Measurements from ENCODE around the gene TULP4. TPM values are rescaled to one million over a fixed set of nuclear protein-coding genes. Genes with fewer than 3 reads are reported as not detected.

Gene TULP4
- total and polyA plus RNA-seq, 2 of the 8 experiments (the other 6 are each of a cell fraction or from before 2014, with no cell fraction given): 7.7 to 51.6 TPM

GRCh38 chr6:158448856-158449255, 136.6 kb downstream of the TULP4 start:
- Histone ChIP-seq H2AK5ac (ENCODE audit: low read depth, low read length) (no peak overlapping the region), H4K91ac (replicated peaks; ENCODE audit: insufficient read length, low read length) (no peak overlapping the region), H2BK120ac (replicated peaks; ENCODE audit: low read depth, low read length) (no peak overlapping the region), H3K9me3 (ENCODE audit: insufficient read depth in 2 of 2, low read depth in 1 of 2, low read length in 1 of 2) (no peaks in the 10 kb centered on the region; a peak in 1 of 4 replicates), H2BK15ac (ENCODE audit: low read length) (no peak overlapping the region), H2BK12ac (ENCODE audit: low read depth, low read length) (no peak overlapping the region), H3K27me3 (replicated peaks in 1 of 4; ENCODE audit: control insufficient read depth in 3 of 4, extremely low read depth in 1 of 4, insufficient read depth in 3 of 4, low read length in 3 of 4) (no peaks in the 10 kb centered on the region), H3K4ac (replicated peaks; ENCODE audit: insufficient read length, low read depth, low read length) (no peak overlapping the region), H3K23ac (ENCODE audit: insufficient read length) (no peak overlapping the region), H3K18ac (ENCODE audit: extremely low read depth, low read length) (no peak overlapping the region), H3K14ac (ENCODE audit: insufficient read length) (no peak overlapping the region), H3K56ac (replicated peaks; ENCODE audit: insufficient read length, low read depth, low read length) (no peak overlapping the region), H3K23me2 (ENCODE audit: low read depth, low read length) (no peaks in the 10 kb centered on the region), H3K36me3 (ENCODE audit: control insufficient read depth in 2 of 4, insufficient read depth in 4 of 4, low read length in 3 of 4) (peaks cover 0 to 10% (median 6%) of the 10 kb centered on the region in 4 experiments; a peak in 5 of 8 replicates), H2BK20ac (ENCODE audit: low read length) (no peak overlapping the region), H3K4me2 (ENCODE audit: insufficient read depth in 1 of 2, low read depth in 2 of 2, low read length in 2 of 2) (no peak overlapping the region), H4K20me1 (replicated peaks in 1 of 2; ENCODE audit: control insufficient read depth in 1 of 2, insufficient read depth in 2 of 2, low read length in 2 of 2) (peaks cover 0 to 1% of the 10 kb centered on the region in 2 experiments), H2AFZ (ENCODE audit: low read length) (no peak overlapping the region), H3K4me1 (replicated peaks in 1 of 4; ENCODE audit: control insufficient read depth in 3 of 4, insufficient read depth in 4 of 4, low read length in 3 of 4) (no peaks in the 10 kb centered on the region), H3K4me3 (ENCODE audit: extremely low read depth in 1 of 4, insufficient read depth in 2 of 4, low read depth in 3 of 4, low read length in 4 of 4) (no peak overlapping the region), H4K8ac (ENCODE audit: extremely low read depth, insufficient read depth, low read length) (no peak overlapping the region), H2BK5ac (ENCODE audit: low read depth, low read length) (no peak overlapping the region), H3K79me1 (ENCODE audit: low read depth, low read length) (no peaks in the 10 kb centered on the region), H3K27ac (ENCODE audit: low read depth, low read length) (no peak overlapping the region), H3K79me2 (ENCODE audit: control insufficient read depth in 1 of 2, insufficient read depth in 2 of 2, low read length in 2 of 2) (no peaks in the 10 kb centered on the region), H4K5ac (ENCODE audit: insufficient read length, low read depth, low read length) (no peak overlapping the region), H3K9ac (replicated peaks in 1 of 4; ENCODE audit: extremely low read depth in 1 of 4, low read depth in 3 of 4, low read length in 3 of 4) (no peak overlapping the region)
- DNase-seq (ENCODE audit: low read depth in 1 of 2, low spot score in 2 of 2) (no peak), FAIRE-seq (no peak)
- POLR2A ChIA-PET (ENCODE audit: partially characterized antibody): no interaction called here
- WGBS, 2 experiments (ENCODE audit: extremely low coverage in 1 of 2, insufficient coverage in 1 of 2, insufficient read length in 1 of 2, insufficient replicate concordance in 2 of 2, low coverage in 1 of 2, low lambda C conversion rate in 2 of 2, missing lambda C conversion rate in 1 of 2): 92% methylated on average over 14 of the region's 14 CpGs; no CpG with 5 or more reads in 1 of the 2 experiments
- no peak for TF ChIP-seq SIX5 (IDR thresholded peaks at IDR 0.05; ENCODE audit: low read depth, low read length)
- no peak for TF ChIP-seq SUZ12 (IDR thresholded peaks at IDR 0.05; ENCODE audit: low read length)
- no peak for TF ChIP-seq BCL11A (IDR thresholded peaks at IDR 0.05; ENCODE audit: low read depth in 2 of 2, low read length in 2 of 2)
- no peak for TF ChIP-seq TCF12 (IDR thresholded peaks at IDR 0.05; ENCODE audit: low read depth, low read length)
- no peak for TF ChIP-seq POU5F1 (IDR thresholded peaks at IDR 0.05; ENCODE audit: low read depth, low read length)
- TF ChIP-seq HDAC6 (IDR thresholded peaks at IDR 0.05; ENCODE audit: low read depth, low read length): no peak
- no peak for TF ChIP-seq RNF2 (IDR thresholded peaks at IDR 0.05; ENCODE audit: borderline replicate concordance, low read depth, low read length, missing control alignments, poor library complexity, severe bottlenecking)
- no peak for TF ChIP-seq POLR2AphosphoS5 (IDR thresholded peaks at IDR 0.05; ENCODE audit: low read depth, low read length)
- no peak for TF ChIP-seq SP4 (IDR thresholded peaks at IDR 0.05; ENCODE audit: low read length)
- no peak for TF ChIP-seq SP1 (IDR thresholded peaks at IDR 0.05; ENCODE audit: low read depth, low read length)
- TF ChIP-seq CBX8 (IDR thresholded peaks at IDR 0.05; ENCODE audit: borderline replicate concordance, low read depth, low read length): no peak
- no peak for TF ChIP-seq CBX5 (IDR thresholded peaks at IDR 0.05; ENCODE audit: low read depth, low read length)
- no peak for TF ChIP-seq ATF2 (IDR thresholded peaks at IDR 0.05; ENCODE audit: low read length)
- CTCF ChIA-PET (ENCODE audit: partially characterized antibody): interaction anchor here (0.6 to 1.2 kb wide), 2 partner anchors 47 to 75 kb away, joined by 3 to 4 read pairs; no protein-coding TSS in a partner anchor
